Measurements from ENCODE around the gene NKX2-8.

NKX2-8 gene

DNA sequence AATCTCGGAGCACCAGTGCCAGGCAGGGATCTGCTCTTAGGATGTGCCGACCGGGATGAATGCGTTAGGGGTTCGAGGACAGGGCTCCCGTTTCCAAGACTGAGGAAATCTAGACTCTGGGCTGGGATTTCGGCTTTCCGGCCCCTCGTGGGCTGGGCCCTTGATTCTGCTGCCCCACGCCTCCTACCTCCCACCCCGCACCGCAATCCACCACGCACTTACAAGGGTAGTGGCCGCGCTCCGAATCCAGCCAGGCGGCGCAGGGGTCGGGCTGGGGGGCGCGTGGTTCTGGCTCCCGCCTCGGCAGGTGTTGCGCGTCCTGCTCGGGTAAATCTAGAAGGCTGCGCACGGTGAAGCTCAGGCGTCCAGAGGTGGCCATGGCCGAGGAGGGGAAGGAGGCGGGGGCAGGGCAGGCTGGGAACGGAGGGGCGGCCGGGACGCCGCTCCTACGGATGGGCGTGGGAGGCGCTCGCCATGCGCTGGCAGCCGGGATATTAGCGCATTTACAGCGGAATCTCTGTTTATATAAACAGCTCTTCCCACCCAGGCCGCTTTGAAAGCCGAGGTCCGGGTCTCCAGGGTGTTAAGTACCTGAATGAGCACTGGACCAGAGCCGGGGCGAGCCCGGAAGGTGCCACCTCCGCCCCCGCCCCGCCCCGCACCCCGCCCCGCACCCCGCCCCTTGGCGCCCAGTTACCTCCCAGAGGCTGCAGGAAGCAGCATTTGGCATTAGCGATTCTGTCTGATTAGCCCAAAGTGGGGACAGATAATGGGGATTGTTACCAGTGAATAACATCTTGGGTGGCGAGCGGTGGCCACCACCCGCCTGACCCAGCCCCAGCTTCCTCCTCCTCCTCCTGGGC lies at the start of gene NKX2-8:
TSS of gene NKX2-8 (minus strand) at position 604 of the 863 bp plus-strand sequence. CDS start at position 379, 225 bp downstream.
- DNase-seq (ENCODE audit: low spot score) (no peak), FAIRE-seq (no peak)

DNA sequence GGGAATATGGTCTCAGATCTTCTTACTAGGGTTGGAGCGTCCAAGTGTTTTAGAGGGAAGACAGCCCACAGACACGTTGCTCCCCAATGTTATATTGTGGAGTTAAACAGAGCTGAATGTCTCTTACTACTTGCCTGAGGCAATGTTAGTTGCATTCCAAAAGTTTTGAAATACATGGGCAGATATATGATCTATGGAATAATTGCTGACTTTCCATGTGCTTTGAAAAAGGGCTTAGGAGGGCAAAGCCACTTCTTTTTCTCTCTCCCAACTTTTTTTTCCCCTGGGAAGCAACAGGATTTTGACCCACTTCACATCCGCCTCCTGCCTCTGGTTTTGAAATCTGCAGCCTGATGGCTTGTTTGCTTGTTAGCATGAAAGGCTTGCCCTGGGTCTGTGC lies 45.6 kb upstream of the NKX2-8 start:
- no peak for FAIRE-seq
- DNase-seq (ENCODE audit: low spot score): no peak

GRCh38 chr14:36626151-36626550 lies 43.7 kb upstream of the NKX2-8 start:
- FAIRE-seq (no peak), DNase-seq (ENCODE audit: low spot score) (no peak)

GRCh38 chr14:36625436-36625835 lies 43.0 kb upstream of the NKX2-8 start:
- FAIRE-seq (no peak), DNase-seq (ENCODE audit: low spot score) (no peak)

DNA sequence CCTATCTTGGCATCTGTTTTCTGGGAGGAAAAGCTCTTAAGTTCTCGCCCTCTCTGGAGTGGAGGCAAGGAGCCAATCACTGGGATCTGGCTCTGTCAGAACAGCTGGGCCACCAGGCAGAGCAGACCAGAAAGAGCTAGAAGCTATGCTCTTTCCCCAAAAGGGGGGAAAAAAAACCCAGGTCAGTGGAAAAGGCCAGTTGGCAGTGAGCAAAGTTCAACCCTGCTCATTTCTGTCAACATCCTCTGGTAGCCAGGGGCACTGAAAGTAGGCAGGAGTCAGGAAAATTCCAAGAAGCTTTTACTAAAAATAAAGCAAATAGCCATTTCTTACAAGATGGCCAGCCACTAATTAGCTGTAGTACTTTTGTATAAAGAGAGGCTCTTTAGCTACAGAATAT lies 42.6 kb upstream of the NKX2-8 start:
- DNase-seq (ENCODE audit: low spot score) (no peak), FAIRE-seq (no peak)

- no peak for DNase-seq (ENCODE audit: low spot score)
- FAIRE-seq: no peak
These were observed 37.4 kb upstream of the NKX2-8 start for GRCh38 chr14:36619853-36620252.

DNA sequence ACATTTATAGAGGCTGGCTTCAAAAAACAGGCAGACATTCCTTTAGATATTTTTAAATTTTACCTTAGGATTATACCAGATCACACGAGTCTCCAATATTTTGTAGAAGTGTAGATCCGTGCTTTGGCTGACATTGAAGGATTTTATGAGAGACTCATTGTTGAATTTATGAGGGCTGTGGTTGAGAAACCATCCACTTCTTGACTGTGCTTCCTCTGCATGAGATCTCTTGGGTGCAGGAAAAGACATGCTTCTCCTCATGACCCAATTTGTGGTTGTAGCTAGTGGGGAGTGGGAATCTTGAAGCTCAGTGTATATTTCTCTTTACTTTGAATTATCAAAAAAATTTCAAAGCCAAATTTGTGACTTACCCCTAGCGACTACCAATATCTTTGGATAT lies 36.7 kb upstream of the NKX2-8 start:
- no peak for DNase-seq (ENCODE audit: low spot score)

DNA sequence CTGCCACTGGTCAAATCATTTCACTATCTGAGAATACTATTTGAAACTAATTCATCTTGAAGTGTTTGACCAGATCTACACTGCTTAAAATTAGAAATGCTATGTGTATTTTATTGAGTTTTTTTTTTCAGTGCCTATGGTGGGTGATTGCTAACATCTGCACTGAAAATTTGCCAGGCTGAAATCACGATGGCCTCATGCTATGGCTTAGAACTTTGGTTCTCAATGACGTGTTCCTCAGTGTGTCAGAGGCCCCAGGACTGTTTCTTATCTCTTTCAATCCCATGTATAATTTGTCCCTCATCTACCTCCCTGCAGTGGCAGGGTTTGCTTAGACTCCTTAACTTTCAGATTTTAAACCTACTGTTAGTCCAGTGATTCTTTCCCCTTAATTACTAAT lies 36.2 kb upstream of the NKX2-8 start:
- FAIRE-seq: no peak
- no peak for DNase-seq (ENCODE audit: low spot score)

More for the DNA sequence above, 36.7 kb upstream of the NKX2-8 start:
- no peak for FAIRE-seq

GRCh38 chr14:36617824-36618223 lies 35.4 kb upstream of the NKX2-8 start:
- DNase-seq (ENCODE audit: low spot score) (no peak), FAIRE-seq (no peak)

- FAIRE-seq: no peak
- DNase-seq (ENCODE audit: low spot score): no peak
These were observed 23.1 kb upstream of the NKX2-8 start for GRCh38 chr14:36605506-36605857.

- FAIRE-seq: no peak
- DNase-seq (ENCODE audit: low spot score): peak; percentile 21
These were observed 22.5 kb upstream of the NKX2-8 start for GRCh38 chr14:36604757-36605505.

DNA sequence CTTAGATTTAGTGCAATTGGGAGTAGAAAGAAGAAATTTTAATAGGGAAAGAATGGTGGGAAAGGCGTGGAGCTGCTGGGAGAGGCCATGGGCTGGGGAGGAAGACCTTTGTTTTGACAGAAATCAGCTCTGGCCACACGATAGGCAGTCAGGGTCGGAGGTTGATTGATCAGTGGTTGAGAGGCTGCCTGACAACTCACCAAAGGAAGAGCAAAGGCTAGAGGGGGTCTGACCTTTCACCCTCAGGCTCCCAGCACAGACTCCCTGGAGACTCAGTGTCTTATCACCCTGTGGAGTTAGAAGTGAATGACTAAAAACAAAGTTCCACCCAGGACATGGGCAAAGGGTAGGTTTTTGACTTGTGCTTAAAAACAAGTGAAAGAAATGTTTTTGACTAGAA lies 18.0 kb upstream of the NKX2-8 start:
- DNase-seq (ENCODE audit: low spot score): no peak
- no peak for FAIRE-seq

- no peak for FAIRE-seq
- DNase-seq (ENCODE audit: low spot score): no peak
These were observed 9.1 kb upstream of the NKX2-8 start for GRCh38 chr14:36591482-36591881.

DNA sequence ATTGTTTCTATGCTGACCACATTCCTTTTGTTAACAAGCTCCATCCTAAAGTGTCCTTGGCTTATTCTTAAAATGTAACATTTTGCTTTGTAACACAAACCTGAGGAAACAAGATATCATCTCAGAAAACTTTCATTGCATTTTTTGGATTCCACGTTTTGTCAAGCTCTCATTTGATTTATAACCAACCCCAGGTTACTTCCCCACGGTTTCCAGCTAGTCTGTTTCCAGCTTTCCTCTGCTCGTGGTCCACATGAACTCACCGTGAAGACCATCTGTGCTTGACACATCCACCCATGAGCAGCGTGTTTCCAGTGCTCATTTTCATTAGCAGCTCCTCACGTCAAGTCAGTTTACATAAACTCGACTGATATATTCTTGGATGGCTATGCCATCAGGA lies 6.4 kb upstream of the NKX2-8 start:
- FAIRE-seq (no peak), DNase-seq (ENCODE audit: low spot score) (no peak)

GRCh38 chr14:36588119-36588518 lies 5.7 kb upstream of the NKX2-8 start:
- FAIRE-seq (no peak), DNase-seq (ENCODE audit: low spot score) (no peak)

DNA sequence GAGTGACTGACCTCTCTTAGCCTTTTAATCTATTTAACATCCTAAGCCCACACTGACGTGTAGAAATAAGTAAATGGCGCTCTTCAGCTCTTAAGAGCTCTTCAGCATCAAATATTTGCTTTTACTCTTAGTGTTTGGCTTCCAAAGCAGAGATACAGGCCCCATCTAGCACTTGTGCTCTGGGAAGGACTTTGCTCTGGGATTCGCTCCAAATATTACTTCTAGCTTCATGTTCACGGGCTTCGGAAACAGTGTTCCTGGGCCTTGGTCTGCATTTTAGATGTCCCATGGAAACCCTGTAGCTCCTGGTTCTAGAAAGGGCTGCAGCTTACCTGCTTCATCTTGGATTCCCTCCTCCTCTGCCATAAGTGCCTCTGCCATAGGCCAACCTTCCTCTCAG lies 2.7 kb upstream of the NKX2-8 start:
- no peak for FAIRE-seq
- DNase-seq (ENCODE audit: low spot score): no peak

DNA sequence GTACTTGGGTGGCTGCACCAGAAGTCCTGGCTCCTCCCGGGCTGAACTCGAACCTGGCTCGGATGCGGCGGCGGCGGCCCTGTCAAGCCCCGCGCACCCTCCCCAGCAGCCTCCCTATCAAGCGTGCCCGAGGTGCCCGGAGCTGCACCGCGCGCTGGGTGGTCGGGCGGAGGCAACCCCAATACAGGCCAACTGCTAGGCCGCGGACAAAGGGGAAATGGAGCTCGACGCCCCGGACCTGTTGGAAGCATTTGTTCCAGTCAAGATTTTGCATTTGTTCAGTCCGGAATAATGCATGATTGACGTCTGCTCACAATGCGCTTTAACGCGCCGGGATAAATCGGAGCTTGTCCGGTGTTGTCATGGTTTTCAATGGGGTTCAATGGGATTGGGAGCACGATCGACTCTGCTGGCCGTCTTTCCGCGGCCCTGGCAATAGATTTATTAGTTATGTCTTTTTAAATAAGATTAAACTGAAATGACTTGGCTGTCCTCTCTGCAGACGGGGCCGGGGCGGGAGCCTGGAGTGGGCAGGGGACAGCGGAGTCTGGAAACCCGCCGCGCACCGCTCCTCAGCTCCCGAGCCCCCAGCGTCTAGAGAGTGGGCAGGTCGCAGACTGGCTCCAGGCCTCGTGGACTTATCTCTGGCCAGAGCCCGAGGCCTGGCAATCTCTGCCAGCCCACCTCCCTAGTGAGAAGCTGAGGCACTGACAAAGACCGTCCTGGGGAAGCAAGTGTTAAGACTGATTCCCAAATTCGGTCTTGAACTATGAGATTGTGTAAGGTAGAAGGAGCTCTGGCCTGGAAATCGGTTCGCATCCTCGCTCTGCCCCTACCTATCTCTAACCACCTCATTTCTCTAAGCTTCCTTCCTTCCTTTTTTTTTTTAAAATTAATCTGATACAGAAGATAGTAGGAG lies 1.7 kb upstream of the NKX2-8 start:
- FAIRE-seq (no peak), DNase-seq (ENCODE audit: low spot score) (no peak)

- FAIRE-seq (no peak), DNase-seq (ENCODE audit: low spot score) (no peak)
These were observed 953 bp upstream of the NKX2-8 start for GRCh38 chr14:36583242-36583892.

DNA sequence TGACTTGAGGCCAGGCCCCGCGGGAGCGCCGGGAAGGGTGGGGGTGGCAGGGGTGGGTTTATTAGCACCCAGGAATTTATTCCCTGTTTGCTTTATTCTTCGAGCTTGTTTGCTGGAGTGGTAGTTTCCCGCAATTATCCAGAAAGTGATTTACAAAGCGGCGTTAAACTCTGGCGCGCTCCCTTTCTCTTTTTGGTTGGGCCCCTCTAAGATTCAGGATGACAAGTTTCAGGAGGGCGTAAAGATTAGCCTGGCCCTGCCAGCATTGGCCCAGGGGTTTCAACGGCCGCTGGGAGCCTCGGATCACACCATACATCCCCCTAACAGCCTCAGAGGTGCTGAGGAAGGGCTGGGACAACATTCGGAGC lies 444 bp upstream of the NKX2-8 start:
- DNase-seq (ENCODE audit: low spot score) (no peak), FAIRE-seq (no peak)

GRCh38 chr14:36580856-36581831 lies 1.3 kb downstream of the NKX2-8 start:
- no peak for FAIRE-seq
- no peak for DNase-seq (ENCODE audit: low spot score)

Measured in RCC 7860 (cell line).